CD14-positive monocyte (primary cell): ENCODE results near the gene GMPR. TPM values are rescaled to one million over a fixed set of nuclear protein-coding genes. Genes with fewer than 3 reads are reported as not detected.

ENCODE experiments used
- DNase-seq, 3 donors: peaks; one replicate each; pipeline ENCODE4 v3.0.0-alpha.2; 2011 to 2022
- H2AFZ ChIP-seq: 2 replicates; pipeline ENCODE4 v1.6.0; 2012; ENCODE audit warnings: mild to moderate bottlenecking, low read depth, low read length, inconsistent platforms; ENCODE audit not compliant: insufficient read depth, poor library complexity, severe bottlenecking
- H3K27ac ChIP-seq, 2 donors: 1 replicate in 1 of 2; 2 replicates in 1 of 2; pipeline ENCODE4 v1.5.1; 2012 to 2013; ENCODE audit warnings: low read length in 2 of 2, control low read depth in 1 of 2, inconsistent platforms in 1 of 2, low read depth in 1 of 2, mild to moderate bottlenecking in 1 of 2
- H3K27me3 ChIP-seq, 2 donors: one replicate each; pipeline versions ENCODE4 v1.6.0 to v1.6.1; 2011 to 2013; ENCODE audit warnings: low read length in 2 of 2; ENCODE audit not compliant: control insufficient read depth in 2 of 2, insufficient read depth in 2 of 2
- H3K36me3 ChIP-seq, 2 donors: replicated peaks in 1 of 2; 1 replicate in 1 of 2; 2 replicates in 1 of 2; pipeline versions ENCODE4 v1.5.1 to v1.6.1; 2012 to 2013; ENCODE audit warnings: low read length in 2 of 2, control low read depth in 1 of 2, inconsistent platforms in 1 of 2, mild to moderate bottlenecking in 1 of 2; ENCODE audit not compliant: insufficient read depth in 2 of 2, control insufficient read depth in 1 of 2
- H3K4me1 ChIP-seq, 2 donors: 1 replicate in 1 of 2; 2 replicates in 1 of 2; pipeline versions ENCODE4 v1.5.1 to v1.6.1; 2012 to 2013; ENCODE audit warnings: low read length in 2 of 2, control low read depth in 1 of 2, inconsistent platforms in 1 of 2, mild to moderate bottlenecking in 1 of 2, moderate library complexity in 1 of 2; ENCODE audit not compliant: insufficient read depth in 2 of 2, control insufficient read depth in 1 of 2
- H3K4me2 ChIP-seq: replicated peaks from 2 replicates; pipeline ENCODE3; 2012; ENCODE audit warnings: low read length, moderate library complexity, mild to moderate bottlenecking; ENCODE audit not compliant: poor library complexity, severe bottlenecking; ENCODE audit errors: extremely low read depth
- H3K4me3 ChIP-seq, 3 experiments: fragments of 200-600 bp in 1 of 3; sonication (generic) in 1 of 3; replicated peaks in 1 of 3; 1 replicate in 2 of 3; 2 replicates in 1 of 3; pipeline ENCODE4 v1.5.1; 2011 to 2013; ENCODE audit warnings: low read length in 3 of 3, mild to moderate bottlenecking in 3 of 3, control low read depth in 2 of 3, low read depth in 2 of 3, inconsistent platforms in 1 of 3, moderate library complexity in 1 of 3
- H3K79me2 ChIP-seq: 2 replicates; pipeline ENCODE4 v1.6.0; 2012; ENCODE audit warnings: mild to moderate bottlenecking, control low read depth, inconsistent platforms, low read length, moderate library complexity; ENCODE audit not compliant: insufficient read depth
- H3K9ac ChIP-seq: 2 replicates; pipeline ENCODE4 v1.6.0; 2017; ENCODE audit warnings: low read length, mild to moderate bottlenecking; ENCODE audit not compliant: insufficient read depth, poor library complexity, severe bottlenecking
- H3K9me3 ChIP-seq, 2 donors: replicated peaks in 1 of 2; 1 replicate in 1 of 2; 2 replicates in 1 of 2; pipeline versions ENCODE4 v1.5.1 to v1.6.1; 2012 to 2013; ENCODE audit warnings: low read length in 2 of 2, control low read depth in 1 of 2; ENCODE audit not compliant: control insufficient read depth in 1 of 2, insufficient read depth in 1 of 2
- H4K20me1 ChIP-seq: 2 replicates; pipeline ENCODE4 v1.6.0; 2012; ENCODE audit warnings: mild to moderate bottlenecking, low read length, control low read depth, moderate library complexity; ENCODE audit not compliant: insufficient read depth
- H3K27ac Mint-ChIP-seq, 7 donors: one replicate each; pipeline ENCODE4 v1.8.0; 2020; ENCODE audit warnings: mild to moderate bottlenecking in 7 of 7, mixed read lengths in 7 of 7, moderate library complexity in 6 of 7, inconsistent platforms in 2 of 7
- H3K27me3 Mint-ChIP-seq, 3 donors: one replicate each; pipeline ENCODE4 v1.8.0; 2021 to 2022; ENCODE audit warnings: low read depth in 3 of 3, mild to moderate bottlenecking in 3 of 3, mixed read lengths in 3 of 3, moderate library complexity in 3 of 3, inconsistent platforms in 1 of 3
- H3K36me3 Mint-ChIP-seq, 2 donors: one replicate each; pipeline ENCODE4 v1.8.0; 2020; ENCODE audit warnings: mixed read lengths in 2 of 2, inconsistent platforms in 1 of 2, mild to moderate bottlenecking in 1 of 2
- H3K4me1 Mint-ChIP-seq: one replicate; pipeline ENCODE4 v1.8.0; 2020; ENCODE audit warnings: mild to moderate bottlenecking, mixed read lengths
- H3K4me3 Mint-ChIP-seq, 2 donors: one replicate each; pipeline ENCODE4 v1.8.0; 2020; ENCODE audit warnings: mild to moderate bottlenecking in 2 of 2, mixed read lengths in 2 of 2, moderate library complexity in 1 of 2
- H3K9me3 Mint-ChIP-seq, 7 donors: one replicate each; pipeline ENCODE4 v1.8.0; 2020 to 2022; ENCODE audit warnings: mixed read lengths in 7 of 7, mild to moderate bottlenecking in 6 of 7, moderate library complexity in 6 of 7, inconsistent platforms in 2 of 7
- CTCF ChIP-seq: fragments of 200-600 bp; IDR thresholded peaks from one replicate; pipeline ENCODE4 v1.8.0; 2022; ENCODE audit warnings: antibody characterized with exemption, mild to moderate bottlenecking
- WGBS: methylation state at CpG from one replicate; pipeline ENCODE4 v1.1.5; 2013; ENCODE audit warnings: missing lambda C conversion rate; ENCODE audit not compliant: insufficient coverage; 5-methylcytosine and 5-hydroxymethylcytosine counted together
- intact Hi-C, 2 donors: fragments of 100-400 bp; cut with micrococcal nuclease; formaldehyde crosslinking; loops; one replicate each; pipeline versions ENCODE4 v1.15.0 to v1.15.1; 2023
- polyA plus RNA-seq, 3 donors: library from polyadenylated mRNA; depleted of rRNA in 1 of 3; unstranded in 2 of 3; stranded (reverse) in 1 of 3; fragments of 300-500 nt in 2 of 3; fragments of >200 nt in 1 of 3; fragmentation: Illumina TruSeq in 2 of 3; gene quantifications; 1 replicate in 2 of 3; 2 replicates in 1 of 3; pipeline ENCODE4 v1.2.3, GENCODE V29; 2012 to 2021

Gene GMPR
- polyA plus RNA-seq, 3 donors, result 1.9 to 3.8 (median 3.2) TPM

- H3K4me2 ChIP-seq, result no peak overlapping the region
- H3K4me3 Mint-ChIP-seq, result no peak overlapping the region
- H3K79me2 ChIP-seq, result no peaks in the 10 kb centered on the region
- H3K27me3 ChIP-seq, result no peaks in the 10 kb centered on the region
- H3K4me3 ChIP-seq, result no peak overlapping the region
- H3K27ac Mint-ChIP-seq, result no peak overlapping the region
- no peaks in the 10 kb centered on the region for H4K20me1 ChIP-seq
- no peak for DNase-seq
- no peaks in the 10 kb centered on the region for H3K9me3 ChIP-seq
- intact Hi-C loops, result no loop called here
- no peaks in the 10 kb centered on the region for H3K36me3 Mint-ChIP-seq
- 86% methylated on average over 48 of the region's 50 CpGs for WGBS
- H3K27ac ChIP-seq, result no peak overlapping the region
- H3K9ac ChIP-seq, result no peak overlapping the region
- no peaks in the 10 kb centered on the region for H3K36me3 ChIP-seq
- no peaks in the 10 kb centered on the region for H3K4me1 ChIP-seq
- no peaks in the 10 kb centered on the region for H3K4me1 Mint-ChIP-seq
- no peaks in the 10 kb centered on the region for H3K9me3 Mint-ChIP-seq
- TF ChIP-seq CTCF, result no peak
- no peak overlapping the region for H2AFZ ChIP-seq
- peaks cover 1 to 2% (median 1%) of the 10 kb centered on the region in 3 donors for H3K27me3 Mint-ChIP-seq
Observed at GRCh38 chr6:16198061-16198705, 40.2 kb upstream of the GMPR start.

- no peaks in the 10 kb centered on the region for H3K9me3 Mint-ChIP-seq
- H3K4me3 Mint-ChIP-seq, result no peak overlapping the region
- Histone ChIP-seq H3K9ac (no peak overlapping the region), H3K36me3 (no peaks in the 10 kb centered on the region), H3K4me3 (no peak overlapping the region), H2AFZ (no peak overlapping the region), H3K4me1 (no peaks in the 10 kb centered on the region), H4K20me1 (no peaks in the 10 kb centered on the region), H3K9me3 (no peaks in the 10 kb centered on the region), H3K4me2 (no peak overlapping the region), H3K27ac (no peak overlapping the region), H3K27me3 (no peaks in the 10 kb centered on the region), H3K79me2 (no peaks in the 10 kb centered on the region)
- H3K27me3 Mint-ChIP-seq, result peaks cover 1 to 2% (median 1%) of the 10 kb centered on the region in 3 donors
- intact Hi-C loops, result no loop called here
- DNase-seq, result no peak
- 100% methylated on average over 4 of the region's 5 CpGs for WGBS
- no peak overlapping the region for H3K27ac Mint-ChIP-seq
- H3K36me3 Mint-ChIP-seq, result no peaks in the 10 kb centered on the region
- no peak for TF ChIP-seq CTCF
- no peaks in the 10 kb centered on the region for H3K4me1 Mint-ChIP-seq
Observed at GRCh38 chr6:16199804-16200203, 38.6 kb upstream of the GMPR start.
